Upper lobe of right lung (tissue), 1 donor: Measurements from ENCODE around the gene SNCA. TPM values are rescaled to one million over a fixed set of nuclear protein-coding genes. Genes with fewer than 3 reads are reported as not detected.
A peak's percentile ranks its signal among the peaks of the same experiment; 100 is the strongest.

Experiments
- ATAC-seq: fragments of 200-7000 bp; cut with Tn5 transposase; one replicate; pipeline ENCODE4 v1.9.1; 2020; ENCODE audit warnings: mild to moderate bottlenecking, moderate library complexity
- DNase-seq: peaks from one replicate; pipeline ENCODE4 v3.0.0-alpha.2; 2020
- H3K27ac ChIP-seq: fragments of 200-600 bp; one replicate; pipeline ENCODE4 v1.8.0; 2022
- H3K27me3 ChIP-seq: fragments of 200-600 bp; one replicate; pipeline ENCODE4 v1.8.0; 2022; ENCODE audit warnings: mild to moderate bottlenecking
- H3K36me3 ChIP-seq: fragments of 200-600 bp; one replicate; pipeline ENCODE4 v1.8.0; 2022
- H3K4me1 ChIP-seq: fragments of 200-600 bp; one replicate; pipeline ENCODE4 v1.8.0; 2022
- H3K4me3 ChIP-seq: fragments of 200-600 bp; one replicate; pipeline ENCODE4 v1.8.0; 2022; ENCODE audit warnings: mild to moderate bottlenecking
- H3K9me3 ChIP-seq: fragments of 200-600 bp; one replicate; pipeline ENCODE4 v1.8.0; 2022
- intact Hi-C: fragments of 100-400 bp; cut with DNase I; formaldehyde crosslinking; loops from one replicate; pipeline ENCODE4 v1.11.0; 2022
- total RNA-seq: library from RNA; stranded (reverse); fragmentation: NEBNext Ultra II Directional; extraction: Animal tissue kit (Norgen Biotek cat#: 25700); gene quantifications from one replicate; pipeline ENCODE4 v1.2.1, GENCODE V29; 2021
- TF ChIP-seq, protein P1 (sequence below): fragments of 200-600 bp; IDR thresholded peaks from one replicate; pipeline ENCODE4 v1.8.0; 2022; ENCODE audit warnings: antibody characterized with exemption
- donor health status: DM: no; HTN: yes; CAD: no; lungs with severe emphysema.

Gene SNCA
- total RNA-seq, 1 donor from 2014 or later: 12.1 TPM

- H3K4me1 ChIP-seq: no peaks in the 10 kb centered on the region
- H3K9me3 ChIP-seq: no peaks in the 10 kb centered on the region
- H3K4me3 ChIP-seq: no peak overlapping the region
- intact Hi-C loops: no loop called here
- DNase-seq: no peak
- no peak overlapping the region for H3K27ac ChIP-seq
- H3K36me3 ChIP-seq: no peaks in the 10 kb centered on the region
- TF ChIP-seq, protein P1, sequence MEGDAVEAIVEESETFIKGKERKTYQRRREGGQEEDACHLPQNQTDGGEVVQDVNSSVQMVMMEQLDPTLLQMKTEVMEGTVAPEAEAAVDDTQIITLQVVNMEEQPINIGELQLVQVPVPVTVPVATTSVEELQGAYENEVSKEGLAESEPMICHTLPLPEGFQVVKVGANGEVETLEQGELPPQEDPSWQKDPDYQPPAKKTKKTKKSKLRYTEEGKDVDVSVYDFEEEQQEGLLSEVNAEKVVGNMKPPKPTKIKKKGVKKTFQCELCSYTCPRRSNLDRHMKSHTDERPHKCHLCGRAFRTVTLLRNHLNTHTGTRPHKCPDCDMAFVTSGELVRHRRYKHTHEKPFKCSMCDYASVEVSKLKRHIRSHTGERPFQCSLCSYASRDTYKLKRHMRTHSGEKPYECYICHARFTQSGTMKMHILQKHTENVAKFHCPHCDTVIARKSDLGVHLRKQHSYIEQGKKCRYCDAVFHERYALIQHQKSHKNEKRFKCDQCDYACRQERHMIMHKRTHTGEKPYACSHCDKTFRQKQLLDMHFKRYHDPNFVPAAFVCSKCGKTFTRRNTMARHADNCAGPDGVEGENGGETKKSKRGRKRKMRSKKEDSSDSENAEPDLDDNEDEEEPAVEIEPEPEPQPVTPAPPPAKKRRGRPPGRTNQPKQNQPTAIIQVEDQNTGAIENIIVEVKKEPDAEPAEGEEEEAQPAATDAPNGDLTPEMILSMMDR: no peak
- ATAC-seq: no peak
- no peaks in the 10 kb centered on the region for H3K27me3 ChIP-seq
Observed at GRCh38 chr4:89719536-89720090, 117.3 kb downstream of the SNCA start.

DNA sequence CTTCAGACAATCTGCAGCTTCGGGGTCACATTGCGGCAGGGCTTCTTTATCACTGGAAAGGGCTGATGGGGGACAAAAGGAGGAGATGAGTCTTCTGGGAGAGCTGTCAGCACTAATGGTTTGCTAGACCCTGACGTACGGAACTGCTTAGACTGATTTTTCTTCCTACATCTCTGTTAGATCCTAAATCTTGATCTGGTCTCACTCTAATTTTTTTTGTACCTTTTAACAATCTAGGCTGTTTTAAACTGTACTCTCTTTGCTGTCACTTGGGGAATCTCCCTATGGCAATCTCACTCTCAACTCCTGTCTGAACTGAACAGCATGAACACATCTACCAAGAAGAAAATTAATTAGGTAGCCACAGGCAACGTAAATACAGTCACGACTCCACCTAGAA is 120.1 kb downstream of the SNCA start:
- DNase-seq: no peak
- intact Hi-C loops: no loop called here
- no peaks in the 10 kb centered on the region for H3K9me3 ChIP-seq
- no peaks in the 10 kb centered on the region for H3K27me3 ChIP-seq
- no peak overlapping the region for H3K27ac ChIP-seq
- H3K4me3 ChIP-seq: no peak overlapping the region
- ATAC-seq: no peak
- H3K4me1 ChIP-seq: no peaks in the 10 kb centered on the region
- no peaks in the 10 kb centered on the region for H3K36me3 ChIP-seq
- TF ChIP-seq, protein P1: no peak

GRCh38 chr4:89715631-89716030 is 121.3 kb downstream of the SNCA start:
- intact Hi-C loops: no loop called here
- H3K27me3 ChIP-seq: no peaks in the 10 kb centered on the region
- no peak for ATAC-seq

DNA sequence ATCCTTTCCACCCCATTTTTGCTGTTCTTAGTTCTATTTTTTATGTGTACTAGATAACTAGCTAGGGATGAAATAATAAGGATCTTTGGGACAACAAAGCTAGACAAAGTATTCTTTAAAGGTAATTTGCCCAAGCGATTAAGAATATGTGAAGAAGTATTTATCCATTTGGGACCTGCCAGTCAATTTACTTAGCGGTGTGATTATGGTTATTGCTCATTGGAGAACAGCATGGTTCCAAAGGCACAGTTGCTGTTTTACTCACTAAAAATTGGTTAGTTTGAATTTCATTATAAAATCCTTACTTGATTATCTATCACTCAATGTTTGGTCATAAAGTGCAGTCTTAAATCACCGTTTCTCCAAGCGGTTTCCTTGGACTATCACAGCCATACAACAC is 124.1 kb downstream of the SNCA start:
- intact Hi-C loops: no loop called here
- TF ChIP-seq, protein P1: no peak
- Histone ChIP-seq H3K4me3 (no peak overlapping the region), H3K27ac (no peak overlapping the region), H3K9me3 (no peaks in the 10 kb centered on the region), H3K36me3 (no peaks in the 10 kb centered on the region), H3K27me3 (no peaks in the 10 kb centered on the region), H3K4me1 (no peaks in the 10 kb centered on the region)
- no peak for ATAC-seq
- no peak for DNase-seq

More at GRCh38 chr4:89715631-89716030, 121.3 kb downstream of the SNCA start:
- H3K36me3 ChIP-seq: no peaks in the 10 kb centered on the region
- TF ChIP-seq, protein P1: no peak
- no peaks in the 10 kb centered on the region for H3K4me1 ChIP-seq
- no peaks in the 10 kb centered on the region for H3K9me3 ChIP-seq
- no peak overlapping the region for H3K27ac ChIP-seq
- no peak for DNase-seq
- H3K4me3 ChIP-seq: no peak overlapping the region

- H3K27ac ChIP-seq: no peak overlapping the region
- H3K4me1 ChIP-seq: no peaks in the 10 kb centered on the region
- DNase-seq (no peak), ATAC-seq (no peak)
- intact Hi-C loops: no loop called here
- H3K9me3 ChIP-seq: no peaks in the 10 kb centered on the region
- no peaks in the 10 kb centered on the region for H3K36me3 ChIP-seq
- TF ChIP-seq, protein P1: no peak
- no peaks in the 10 kb centered on the region for H3K27me3 ChIP-seq
- no peak overlapping the region for H3K4me3 ChIP-seq
Observed at GRCh38 chr4:89712141-89712540, 124.8 kb downstream of the SNCA start.

DNA sequence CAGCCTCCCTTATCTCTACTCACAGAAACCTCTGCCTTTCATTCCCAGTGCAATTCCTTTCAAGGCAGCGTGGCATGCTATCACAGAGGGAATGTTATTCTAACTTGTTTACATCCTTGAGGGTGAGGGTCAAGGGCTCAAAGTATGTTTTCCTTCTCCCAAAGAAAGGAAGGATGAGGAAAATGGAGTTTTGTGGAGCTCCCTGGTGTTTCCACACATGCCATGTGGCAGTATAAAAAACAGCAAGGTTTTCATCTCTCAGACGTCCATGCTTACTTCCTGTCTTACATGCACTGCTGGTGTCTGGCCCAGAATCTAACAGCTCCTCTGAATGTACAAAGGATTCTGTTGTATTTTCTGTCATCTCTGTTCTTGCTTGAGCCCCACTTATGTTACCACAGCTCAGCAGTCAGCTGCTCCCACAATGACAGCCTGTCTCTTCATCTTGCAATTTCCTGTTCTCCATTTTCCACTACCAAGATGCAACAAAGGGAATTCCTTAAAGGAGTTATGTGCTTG is 128.0 kb downstream of the SNCA start:
- DNase-seq (no peak), ATAC-seq (peak; percentile 56)
- H3K9me3 ChIP-seq: no peaks in the 10 kb centered on the region
- intact Hi-C loops: no loop called here
- no peaks in the 10 kb centered on the region for H3K27me3 ChIP-seq
- H3K27ac ChIP-seq: no peak overlapping the region
- no peaks in the 10 kb centered on the region for H3K4me1 ChIP-seq
- TF ChIP-seq, protein P1: no peak
- H3K36me3 ChIP-seq: no peaks in the 10 kb centered on the region
- H3K4me3 ChIP-seq: no peak overlapping the region
